K562 (cell line): ENCODE measurements around the gene F12. TPM values are rescaled to one million over a fixed set of nuclear protein-coding genes. Genes with fewer than 3 reads are reported as not detected.

Experiments
- CHCHD3 ChIP-seq: fragments of 250-450 bp; sonication (Bioruptor Pico); IDR thresholded peaks from 2 replicates; pipeline ENCODE4 v2.1.2; 2022; ENCODE audit warnings: mild to moderate bottlenecking
- HNRNPLL ChIP-seq: fragments of 200-400 bp; formaldehyde crosslinking; IDR thresholded peaks from 2 replicates; pipeline ENCODE4 v1.6.1; 2017; ENCODE audit warnings: low read length, low read depth, mild to moderate bottlenecking; ENCODE audit not compliant: poor library complexity, severe bottlenecking
- MYNN ChIP-seq, 2 experiments: sonication (generic); formaldehyde crosslinking in 1 of 2; IDR thresholded peaks; 2 replicates each; pipeline versions ENCODE4 v1.5.0 to v1.6.1; 2016 to 2020; ENCODE audit warnings: antibody characterized with exemption in 1 of 2, missing genetic modification reagents in 1 of 2
- RFX5 ChIP-seq: IDR thresholded peaks from 2 replicates; pipeline ENCODE4 v1.6.1; 2011; ENCODE audit warnings: low read depth, mild to moderate bottlenecking, improper control_type of control experiment, low read length
- SMARCB1 ChIP-seq: IDR thresholded peaks from 2 replicates; pipeline ENCODE4 v1.6.1; 2011; ENCODE audit warnings: improper control_type of control experiment, low read depth; ENCODE audit not compliant: insufficient read length
- THRA ChIP-seq: fragments of 450-650 bp; IDR thresholded peaks from 2 replicates; pipeline ENCODE4 v1.6.1; 2017; ENCODE audit warnings: mild to moderate bottlenecking, moderate library complexity
- ZBTB33 ChIP-seq: sonication (generic); formaldehyde crosslinking; IDR thresholded peaks from 2 replicates; pipeline ENCODE4 v1.8.1; 2023; ENCODE audit warnings: mild to moderate bottlenecking, missing genetic modification reagents
- polyA plus RNA-seq, 8 experiments: library from polyadenylated mRNA; depleted of rRNA in 4 of 8; stranded (reverse) in 5 of 8; unstranded in 3 of 8; fragments of >200 nt; fragmentation: Nextera tagmentation in 2 of 8; fragmentation: Illumina TruSeq in 1 of 8; extraction: Ambion mirVana in 2 of 8; extraction: Trizol in 1 of 8; gene quantifications; 2 replicates each; pipeline versions ENCODE4 v1.2.1 to v1.2.3, GENCODE V29; 2011 to 2014; ENCODE audit warnings: inconsistent platforms in 1 of 8, missing spikeins in 1 of 8
- total RNA-seq, 7 experiments: library from RNA; depleted of rRNA in 6 of 7; stranded (reverse); fragments of >200 nt in 6 of 7; fragmentation: Illumina TruSeq in 2 of 7; extraction: Trizol in 2 of 7; gene quantifications; 2 replicates each; pipeline versions ENCODE4 v1.2.1 to v1.2.3, GENCODE V29; 2011 to 2021; ENCODE audit warnings: low replicate concordance in 1 of 7
- TF ChIP-seq, protein P1 (sequence below): fragments of 200-800 bp; sonication (Bioruptor generic); IDR thresholded peaks from 2 replicates; pipeline ENCODE4 v1.6.1; 2016; ENCODE audit warnings: missing genetic modification characterization, missing compliant biosample characterization
- TF ChIP-seq, protein P2 (sequence below): fragments of 450-650 bp; IDR thresholded peaks from 2 replicates; pipeline ENCODE4 v1.6.1; 2016; ENCODE audit warnings: low read depth, mild to moderate bottlenecking, moderate library complexity
- TF ChIP-seq, protein P3 (sequence below): fragments of 250-450 bp; sonication (Bioruptor Pico); IDR thresholded peaks from 2 replicates; pipeline ENCODE4 v1.5.0; 2020; ENCODE audit warnings: mild to moderate bottlenecking, borderline replicate concordance
- TF ChIP-seq, protein P4 (sequence below), 2 experiments: fragments of 200-800 bp in 1 of 2; sonication (Bioruptor generic) in 1 of 2; sonication (generic) in 1 of 2; formaldehyde crosslinking in 1 of 2; IDR thresholded peaks in 1 of 2; conservative IDR thresholded peaks in 1 of 2; 2 replicates each; pipeline versions ENCODE4 v1.5.0 to v1.6.1; 2016 to 2020; ENCODE audit warnings: missing compliant biosample characterization in 1 of 2, missing genetic modification characterization in 1 of 2, missing genetic modification reagents in 1 of 2

Gene F12
- total and polyA plus RNA-seq, 9 of the 15 experiments (the other 6 are each of a cell fraction or from before 2014, with no cell fraction given), result 0.59 to 18.3 (median 3.6) TPM

DNA sequence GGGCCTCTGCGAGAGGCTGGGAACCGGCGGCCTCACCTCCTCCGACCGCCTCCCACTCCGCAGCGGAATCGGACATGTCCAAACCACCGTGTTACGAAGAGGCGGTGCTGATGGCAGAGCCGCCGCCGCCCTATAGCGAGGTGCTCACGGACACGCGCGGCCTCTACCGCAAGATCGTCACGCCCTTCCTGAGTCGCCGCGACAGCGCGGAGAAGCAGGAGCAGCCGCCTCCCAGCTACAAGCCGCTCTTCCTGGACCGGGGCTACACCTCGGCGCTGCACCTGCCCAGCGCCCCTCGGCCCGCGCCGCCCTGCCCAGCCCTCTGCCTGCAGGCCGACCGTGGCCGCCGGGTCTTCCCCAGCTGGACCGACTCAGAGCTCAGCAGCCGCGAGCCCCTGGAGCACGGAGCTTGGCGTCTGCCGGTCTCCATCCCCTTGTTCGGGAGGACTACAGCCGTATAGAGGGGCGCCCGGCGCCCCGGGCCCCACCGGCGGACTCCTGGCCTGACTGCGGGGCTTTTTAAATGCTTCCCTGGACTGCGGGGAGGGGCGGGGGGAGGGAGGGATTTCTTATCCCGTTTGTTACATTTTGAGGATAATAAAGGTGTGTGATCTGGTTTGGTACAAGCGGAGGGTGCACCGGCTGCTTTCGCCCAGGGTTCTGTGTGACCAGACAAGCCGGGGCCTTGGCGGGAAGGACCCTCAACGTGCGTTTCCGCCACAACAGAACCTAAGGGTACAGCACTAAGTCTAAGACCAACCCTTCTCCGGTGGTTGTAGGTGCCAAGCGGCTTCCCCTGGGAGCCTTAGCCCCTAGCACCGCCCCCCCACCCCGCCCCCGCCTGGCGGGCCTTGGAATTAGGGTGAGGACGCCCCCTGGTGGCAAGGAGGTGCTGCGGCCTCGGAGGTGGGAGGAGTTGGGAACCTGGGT lies 46.6 kb upstream of the F12 start (continued):
- TF ChIP-seq, protein P1, sequence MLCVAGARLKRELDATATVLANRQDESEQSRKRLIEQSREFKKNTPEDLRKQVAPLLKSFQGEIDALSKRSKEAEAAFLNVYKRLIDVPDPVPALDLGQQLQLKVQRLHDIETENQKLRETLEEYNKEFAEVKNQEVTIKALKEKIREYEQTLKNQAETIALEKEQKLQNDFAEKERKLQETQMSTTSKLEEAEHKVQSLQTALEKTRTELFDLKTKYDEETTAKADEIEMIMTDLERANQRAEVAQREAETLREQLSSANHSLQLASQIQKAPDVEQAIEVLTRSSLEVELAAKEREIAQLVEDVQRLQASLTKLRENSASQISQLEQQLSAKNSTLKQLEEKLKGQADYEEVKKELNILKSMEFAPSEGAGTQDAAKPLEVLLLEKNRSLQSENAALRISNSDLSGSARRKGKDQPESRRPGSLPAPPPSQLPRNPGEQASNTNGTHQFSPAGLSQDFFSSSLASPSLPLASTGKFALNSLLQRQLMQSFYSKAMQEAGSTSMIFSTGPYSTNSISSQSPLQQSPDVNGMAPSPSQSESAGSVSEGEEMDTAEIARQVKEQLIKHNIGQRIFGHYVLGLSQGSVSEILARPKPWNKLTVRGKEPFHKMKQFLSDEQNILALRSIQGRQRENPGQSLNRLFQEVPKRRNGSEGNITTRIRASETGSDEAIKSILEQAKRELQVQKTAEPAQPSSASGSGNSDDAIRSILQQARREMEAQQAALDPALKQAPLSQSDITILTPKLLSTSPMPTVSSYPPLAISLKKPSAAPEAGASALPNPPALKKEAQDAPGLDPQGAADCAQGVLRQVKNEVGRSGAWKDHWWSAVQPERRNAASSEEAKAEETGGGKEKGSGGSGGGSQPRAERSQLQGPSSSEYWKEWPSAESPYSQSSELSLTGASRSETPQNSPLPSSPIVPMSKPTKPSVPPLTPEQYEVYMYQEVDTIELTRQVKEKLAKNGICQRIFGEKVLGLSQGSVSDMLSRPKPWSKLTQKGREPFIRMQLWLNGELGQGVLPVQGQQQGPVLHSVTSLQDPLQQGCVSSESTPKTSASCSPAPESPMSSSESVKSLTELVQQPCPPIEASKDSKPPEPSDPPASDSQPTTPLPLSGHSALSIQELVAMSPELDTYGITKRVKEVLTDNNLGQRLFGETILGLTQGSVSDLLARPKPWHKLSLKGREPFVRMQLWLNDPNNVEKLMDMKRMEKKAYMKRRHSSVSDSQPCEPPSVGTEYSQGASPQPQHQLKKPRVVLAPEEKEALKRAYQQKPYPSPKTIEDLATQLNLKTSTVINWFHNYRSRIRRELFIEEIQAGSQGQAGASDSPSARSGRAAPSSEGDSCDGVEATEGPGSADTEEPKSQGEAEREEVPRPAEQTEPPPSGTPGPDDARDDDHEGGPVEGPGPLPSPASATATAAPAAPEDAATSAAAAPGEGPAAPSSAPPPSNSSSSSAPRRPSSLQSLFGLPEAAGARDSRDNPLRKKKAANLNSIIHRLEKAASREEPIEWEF (CRISPR knock-in tag), result no peak
- TF ChIP-seq, protein P2, sequence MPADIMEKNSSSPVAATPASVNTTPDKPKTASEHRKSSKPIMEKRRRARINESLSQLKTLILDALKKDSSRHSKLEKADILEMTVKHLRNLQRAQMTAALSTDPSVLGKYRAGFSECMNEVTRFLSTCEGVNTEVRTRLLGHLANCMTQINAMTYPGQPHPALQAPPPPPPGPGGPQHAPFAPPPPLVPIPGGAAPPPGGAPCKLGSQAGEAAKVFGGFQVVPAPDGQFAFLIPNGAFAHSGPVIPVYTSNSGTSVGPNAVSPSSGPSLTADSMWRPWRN, result no peak
- TF ChIP-seq HNRNPLL (no peak), CHCHD3 (CRISPR knock-in tag) (no peak), MYNN (IDR thresholded peaks at IDR 0.05) (0 out of 2 replicates have a peak, but pooled peaks have one; percentile 28), MYNN (CRISPR knock-in tag; IDR thresholded peaks at IDR 0.05) (no peak), ZBTB33 (CRISPR knock-in tag) (no peak), SMARCB1 (no peak), RFX5 (no peak), THRA (no peak)
- TF ChIP-seq, protein P3, sequence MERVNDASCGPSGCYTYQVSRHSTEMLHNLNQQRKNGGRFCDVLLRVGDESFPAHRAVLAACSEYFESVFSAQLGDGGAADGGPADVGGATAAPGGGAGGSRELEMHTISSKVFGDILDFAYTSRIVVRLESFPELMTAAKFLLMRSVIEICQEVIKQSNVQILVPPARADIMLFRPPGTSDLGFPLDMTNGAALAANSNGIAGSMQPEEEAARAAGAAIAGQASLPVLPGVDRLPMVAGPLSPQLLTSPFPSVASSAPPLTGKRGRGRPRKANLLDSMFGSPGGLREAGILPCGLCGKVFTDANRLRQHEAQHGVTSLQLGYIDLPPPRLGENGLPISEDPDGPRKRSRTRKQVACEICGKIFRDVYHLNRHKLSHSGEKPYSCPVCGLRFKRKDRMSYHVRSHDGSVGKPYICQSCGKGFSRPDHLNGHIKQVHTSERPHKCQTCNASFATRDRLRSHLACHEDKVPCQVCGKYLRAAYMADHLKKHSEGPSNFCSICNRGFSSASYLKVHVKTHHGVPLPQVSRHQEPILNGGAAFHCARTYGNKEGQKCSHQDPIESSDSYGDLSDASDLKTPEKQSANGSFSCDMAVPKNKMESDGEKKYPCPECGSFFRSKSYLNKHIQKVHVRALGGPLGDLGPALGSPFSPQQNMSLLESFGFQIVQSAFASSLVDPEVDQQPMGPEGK, result no peak
- TF ChIP-seq, protein P4, sequence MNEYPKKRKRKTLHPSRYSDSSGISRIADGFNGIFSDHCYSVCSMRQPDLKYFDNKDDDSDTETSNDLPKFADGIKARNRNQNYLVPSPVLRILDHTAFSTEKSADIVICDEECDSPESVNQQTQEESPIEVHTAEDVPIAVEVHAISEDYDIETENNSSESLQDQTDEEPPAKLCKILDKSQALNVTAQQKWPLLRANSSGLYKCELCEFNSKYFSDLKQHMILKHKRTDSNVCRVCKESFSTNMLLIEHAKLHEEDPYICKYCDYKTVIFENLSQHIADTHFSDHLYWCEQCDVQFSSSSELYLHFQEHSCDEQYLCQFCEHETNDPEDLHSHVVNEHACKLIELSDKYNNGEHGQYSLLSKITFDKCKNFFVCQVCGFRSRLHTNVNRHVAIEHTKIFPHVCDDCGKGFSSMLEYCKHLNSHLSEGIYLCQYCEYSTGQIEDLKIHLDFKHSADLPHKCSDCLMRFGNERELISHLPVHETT (CRISPR knock-in tag; conservative IDR thresholded peaks at IDR 0.05 in 1 of 2, IDR thresholded peaks at IDR 0.05 in 1 of 2), result no peak
